ENCODE measurements around the gene BMF.

The BMF gene

DNA sequence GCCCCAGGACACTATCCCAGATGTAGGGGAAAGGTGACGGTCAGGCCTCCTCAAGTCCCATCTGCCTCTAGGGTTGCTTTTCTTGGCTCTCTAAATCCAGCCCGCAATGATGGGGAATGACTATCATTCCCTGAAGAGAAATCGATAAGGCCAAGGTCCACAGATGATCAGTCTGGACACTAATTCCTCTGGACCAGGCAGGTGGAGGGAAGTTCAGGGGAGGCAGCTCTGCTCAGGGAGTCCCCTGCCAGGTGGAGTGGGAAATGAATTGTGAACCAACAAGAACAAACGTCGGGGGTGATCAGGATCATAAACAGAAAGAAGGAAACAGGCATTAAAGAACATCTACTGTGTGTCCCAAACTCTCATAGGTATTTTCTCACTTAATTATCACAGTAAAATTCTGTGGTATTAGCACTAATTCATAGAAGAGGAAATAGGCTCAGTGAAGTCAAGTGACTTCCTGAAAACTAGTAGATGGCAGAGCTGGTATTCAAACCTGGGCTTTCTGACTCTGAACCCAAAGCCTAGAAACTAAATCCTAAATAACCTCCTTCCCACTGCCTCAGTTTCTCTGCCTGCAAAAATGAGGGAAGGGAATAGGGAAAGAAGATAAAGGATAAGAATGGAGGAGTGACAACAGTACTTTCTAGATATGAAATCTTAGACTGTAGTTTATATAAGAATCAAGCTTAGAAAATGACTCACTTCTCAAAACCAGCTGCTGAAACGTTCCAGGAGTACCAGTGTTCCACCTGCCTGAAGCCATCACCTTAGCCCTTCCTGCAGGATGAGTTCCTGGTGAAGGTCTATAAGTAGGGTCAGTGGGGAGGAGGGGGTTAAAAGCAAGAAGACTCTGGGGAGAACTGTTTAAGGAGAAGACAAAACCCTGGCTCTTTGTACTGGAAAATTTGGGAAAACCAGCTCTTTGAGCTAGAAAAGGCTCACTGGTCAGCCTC lies 7.5 kb downstream of the BMF start:
- DNase-seq: no peak

GRCh38 chr15:40100123-40100946 lies 8.3 kb downstream of the BMF start:
- no peak for DNase-seq

- peak; percentile 87 for DNase-seq
These were observed 10.0 kb downstream of the BMF start for GRCh38 chr15:40098489-40099261.

- DNase-seq: peak; percentile 76
These were observed 10.7 kb downstream of the BMF start for GRCh38 chr15:40097968-40098476.

DNA sequence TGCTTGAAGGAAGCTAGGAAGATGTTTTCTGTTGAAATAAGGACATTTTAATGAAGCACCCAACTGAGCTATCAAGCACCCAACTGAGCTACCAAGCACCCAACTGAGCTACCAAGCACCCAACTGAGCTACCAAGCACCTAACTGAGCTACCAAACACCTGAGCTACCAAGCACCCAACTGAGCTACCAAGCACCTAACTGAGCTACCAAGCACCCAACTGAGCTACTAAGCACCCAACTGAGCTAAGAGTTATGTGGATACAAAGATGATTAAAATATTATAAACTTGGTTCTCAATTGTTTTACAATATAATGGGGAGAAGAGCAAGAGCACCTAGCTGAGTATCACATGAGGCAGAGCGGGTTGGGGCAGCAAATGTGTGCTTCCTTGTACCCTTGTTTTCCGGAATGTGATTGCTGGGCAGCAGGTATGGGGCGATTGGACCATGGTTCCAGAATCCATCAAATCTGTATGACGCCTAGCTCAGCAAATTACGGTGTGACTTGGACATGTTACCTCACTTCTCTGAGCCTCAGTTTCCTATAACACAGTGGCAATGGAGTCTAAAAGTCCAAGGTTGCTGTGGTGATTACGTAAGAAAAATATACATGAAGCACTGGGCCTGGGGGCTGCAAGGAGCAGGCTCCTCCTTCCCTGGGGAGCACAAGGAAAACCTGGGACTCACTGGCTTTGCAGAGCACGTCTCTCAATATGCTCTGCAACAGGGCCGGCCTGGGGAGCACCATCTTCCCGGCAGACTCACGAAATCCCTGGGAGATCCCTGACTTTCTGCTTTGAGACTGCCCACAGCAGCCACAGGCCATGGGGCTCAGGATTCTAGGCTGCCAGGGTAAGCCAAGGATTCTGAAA lies 11.3 kb downstream of the BMF start:
- DNase-seq: no peak

- no peak for DNase-seq
These were observed 12.4 kb downstream of the BMF start for GRCh38 chr15:40096094-40096891.

DNA sequence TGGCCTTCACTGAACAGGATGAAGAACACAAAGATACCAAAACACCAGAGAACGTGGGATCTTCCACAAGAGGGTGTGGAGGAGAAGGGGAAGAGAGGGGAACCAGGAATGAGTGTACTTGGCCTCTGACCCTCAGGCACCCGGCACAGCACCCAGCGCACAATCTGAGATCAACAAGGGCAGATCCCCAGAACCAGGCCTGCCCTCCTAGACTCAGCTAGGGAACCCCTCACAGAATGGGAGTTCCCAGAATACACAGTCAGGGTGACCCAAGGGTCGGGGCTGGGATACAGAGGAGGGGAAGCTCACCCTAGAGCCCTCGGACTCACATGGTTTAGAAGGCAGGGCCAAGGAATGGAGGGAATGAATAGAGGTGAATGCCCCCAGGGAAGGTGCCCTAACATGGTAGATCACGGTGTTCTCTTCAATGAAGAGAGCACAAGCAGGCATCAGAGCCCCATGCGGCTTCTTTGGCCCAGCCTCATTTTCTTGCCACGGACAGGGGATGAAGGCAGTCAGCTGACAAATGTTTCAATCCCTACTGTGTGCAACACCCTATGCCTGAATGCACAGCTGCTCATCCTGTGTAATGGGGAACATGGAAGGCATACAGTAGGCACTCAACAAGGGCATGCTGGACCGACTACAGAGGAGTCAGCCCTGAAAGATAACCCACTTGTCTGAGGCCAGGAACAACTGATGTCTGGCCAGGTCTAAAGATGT lies 13.1 kb downstream of the BMF start:
- no peak for DNase-seq

GRCh38 chr15:40094156-40094555 lies 14.5 kb downstream of the BMF start:
- DNase-seq: no peak

GRCh38 chr15:40092979-40093869 lies 15.5 kb downstream of the BMF start:
- no peak for DNase-seq

DNA sequence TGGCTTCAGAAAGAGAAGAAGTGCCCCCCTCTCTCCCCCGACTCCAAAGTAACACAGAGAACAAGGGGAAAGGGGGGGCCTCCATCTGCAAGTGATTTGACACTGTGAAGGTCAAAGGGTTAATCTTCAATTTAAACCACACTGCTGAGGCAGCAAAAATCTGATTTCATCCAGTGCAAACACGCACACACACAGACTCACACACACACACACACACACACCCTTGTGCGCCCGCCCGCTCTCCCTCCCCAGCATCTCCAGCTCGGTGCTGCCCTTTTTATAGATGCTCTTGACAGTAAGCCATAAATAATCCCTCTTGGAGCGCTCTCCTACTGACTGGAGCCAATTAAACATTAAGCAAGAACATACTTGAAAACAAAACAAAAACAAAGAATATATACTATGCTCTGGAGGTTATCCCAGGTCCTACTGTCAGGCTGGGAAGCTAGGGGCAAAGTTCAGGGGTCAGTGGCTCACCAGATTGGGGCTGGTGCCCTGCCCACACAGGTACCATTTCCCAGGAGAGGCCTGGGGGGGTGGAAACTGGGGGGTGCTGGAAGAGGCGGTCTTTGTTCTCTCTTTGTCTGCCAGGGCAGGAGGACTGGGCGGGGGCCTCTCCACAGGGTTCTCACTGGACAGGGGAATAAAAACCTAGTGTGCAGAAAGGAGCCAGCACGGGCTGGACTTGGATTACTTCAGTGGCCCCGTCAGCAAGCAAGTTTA lies 16.3 kb downstream of the BMF start:
- no peak for DNase-seq

DNA sequence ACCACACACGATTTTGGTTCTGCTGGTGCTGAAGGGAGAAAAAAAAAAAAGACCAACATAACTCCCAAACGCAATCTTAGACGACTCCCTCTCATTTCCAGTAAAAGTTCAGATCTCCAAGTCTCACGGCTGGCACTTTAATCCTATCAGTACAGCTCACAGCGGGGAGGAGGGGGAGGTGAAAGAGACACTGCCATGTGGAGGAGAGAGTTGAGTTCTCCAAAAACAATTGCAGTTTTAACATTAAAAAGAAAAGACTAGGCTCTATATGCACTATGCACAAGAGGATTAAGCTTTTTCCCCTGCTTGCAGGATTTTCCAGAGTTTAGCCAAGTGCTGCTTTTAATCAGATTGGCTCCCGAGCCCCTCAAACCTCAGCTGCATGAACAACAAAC lies 16.8 kb downstream of the BMF start:
- no peak for DNase-seq

- DNase-seq: no peak
These were observed 17.8 kb downstream of the BMF start for GRCh38 chr15:40090774-40091455.

- DNase-seq: no peak
These were observed 19.5 kb downstream of the BMF start for GRCh38 chr15:40088929-40089755.

- no peak for DNase-seq
These were observed 20.4 kb downstream of the BMF start for GRCh38 chr15:40087991-40088928.

GRCh38 chr15:40087068-40087810 lies 21.4 kb downstream of the BMF start:
- no peak for DNase-seq
